ENCODE data around the gene TP53TG5.

Gene TP53TG5

GRCh38 chr20:45405571-45406259, 27.6 kb upstream of the TP53TG5 start:
- DNase-seq (ENCODE audit: low read depth): no peak

- no peak for DNase-seq (ENCODE audit: low read depth)
These were observed 26.3 kb upstream of the TP53TG5 start for GRCh38 chr20:45404438-45404837.

GRCh38 chr20:45402946-45403345, 24.8 kb upstream of the TP53TG5 start:
- DNase-seq (ENCODE audit: low read depth): no peak

DNA sequence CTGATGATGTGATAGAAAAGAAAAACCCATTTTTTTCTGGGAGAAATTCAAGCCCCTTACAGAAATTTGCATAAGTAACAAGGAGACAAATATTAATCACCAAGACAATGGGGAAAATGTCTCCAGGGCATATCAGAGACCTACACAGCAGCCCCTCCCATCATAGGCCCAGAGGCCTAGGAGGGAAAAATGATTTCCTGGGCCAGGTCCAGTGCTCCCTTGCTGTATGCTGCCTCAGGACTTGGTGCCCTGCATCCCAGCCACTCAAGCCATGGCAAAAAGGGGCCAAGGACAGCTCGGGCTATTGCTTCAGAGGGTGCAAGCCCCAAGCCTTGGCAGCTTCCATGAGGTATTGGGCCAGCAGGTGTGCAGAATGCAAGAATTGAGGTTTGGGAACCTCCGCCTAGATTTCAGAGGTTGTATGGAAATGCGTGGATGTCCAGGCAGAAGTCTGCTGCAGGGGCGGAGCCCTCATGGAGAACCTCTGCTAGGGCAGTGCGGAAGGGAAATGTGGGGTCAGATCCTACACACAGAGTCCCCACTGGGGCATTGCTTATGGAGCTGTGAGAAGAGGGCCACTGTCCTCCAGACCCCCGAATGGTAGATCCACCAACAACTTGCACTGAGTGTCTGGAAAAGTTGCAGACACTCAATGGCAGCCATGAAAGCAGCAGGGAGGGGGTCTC, 22.4 kb upstream of the TP53TG5 start:
- no peak for DNase-seq (ENCODE audit: low read depth)

GRCh38 chr20:45399018-45399417, 20.9 kb upstream of the TP53TG5 start:
- DNase-seq (ENCODE audit: low read depth): no peak

- no peak for DNase-seq (ENCODE audit: low read depth)
These were observed 16.9 kb upstream of the TP53TG5 start for GRCh38 chr20:45395114-45395415.

GRCh38 chr20:45394221-45395113, 16.3 kb upstream of the TP53TG5 start:
- no peak for DNase-seq (ENCODE audit: low read depth)

DNA sequence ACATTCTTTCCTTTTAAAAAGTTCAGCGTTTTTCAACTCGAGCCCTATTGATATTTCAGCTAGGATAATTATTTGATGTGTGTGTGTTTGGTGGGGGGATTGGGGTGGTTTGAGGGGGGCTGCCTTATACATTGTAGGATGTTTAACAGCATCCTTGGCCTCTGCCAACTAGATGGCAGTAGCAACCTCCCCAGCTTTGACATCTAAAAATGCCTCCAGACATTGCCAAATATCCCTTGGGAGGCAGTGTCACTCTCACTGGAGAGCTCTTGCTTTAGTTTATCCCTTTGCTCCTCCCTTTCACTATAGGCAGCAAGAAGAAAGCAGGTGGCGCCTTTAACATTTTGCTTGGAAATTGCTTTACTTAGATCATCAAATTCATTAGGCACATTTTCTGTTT, 14.6 kb upstream of the TP53TG5 start:
- DNase-seq (ENCODE audit: low read depth): no peak

GRCh38 chr20:45391559-45391958, 13.4 kb upstream of the TP53TG5 start:
- DNase-seq (ENCODE audit: low read depth): no peak

DNA sequence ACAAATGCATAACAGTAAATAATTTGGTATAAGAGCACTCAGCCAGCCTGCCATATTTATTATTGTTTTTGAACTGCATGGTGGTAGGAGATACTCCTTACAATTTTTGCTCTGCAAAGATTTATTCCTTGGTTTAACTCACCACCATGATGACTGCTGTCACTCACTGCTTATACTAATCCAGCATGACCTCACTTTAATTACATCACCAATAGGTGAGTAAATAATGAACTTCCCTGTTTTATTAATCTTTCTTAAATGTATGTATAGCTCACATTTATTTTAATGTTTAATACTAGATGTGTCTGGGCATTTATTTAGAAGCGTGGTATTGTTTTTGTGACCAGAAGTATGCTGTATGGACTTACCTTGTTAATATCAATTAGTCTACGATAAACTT, 12.8 kb upstream of the TP53TG5 start:
- DNase-seq (ENCODE audit: low read depth): no peak

GRCh38 chr20:45387274-45387673, 9.1 kb upstream of the TP53TG5 start:
- no peak for DNase-seq (ENCODE audit: low read depth)

- DNase-seq (ENCODE audit: low read depth): no peak
These were observed 856 bp downstream of the TP53TG5 start for GRCh38 chr20:45377269-45377668.

DNA sequence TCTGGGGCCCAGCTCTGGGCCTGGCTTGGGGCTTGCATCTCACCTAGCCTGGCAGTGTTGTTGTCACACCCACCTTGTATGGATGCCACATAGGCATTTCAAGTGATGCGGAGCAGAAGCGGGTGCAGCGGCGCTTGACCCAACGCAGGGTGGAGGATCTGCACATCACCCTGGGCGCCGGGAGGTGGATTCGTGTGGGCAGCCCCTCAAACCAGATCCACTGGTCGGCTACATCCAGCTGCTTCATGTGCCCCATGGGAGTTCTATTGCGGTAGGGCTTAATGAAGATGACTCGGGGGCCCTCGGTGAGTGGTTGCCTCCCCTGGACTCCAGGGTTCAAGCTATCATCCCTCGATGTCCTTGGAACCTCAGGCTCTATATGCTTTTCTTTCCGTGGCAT, 3.2 kb downstream of the TP53TG5 start:
- DNase-seq (ENCODE audit: low read depth): no peak

- DNase-seq (ENCODE audit: low read depth): no peak
These were observed 4.0 kb downstream of the TP53TG5 start for GRCh38 chr20:45374101-45374467.

- DNase-seq (ENCODE audit: low read depth): peak; percentile 87
These were observed 4.6 kb downstream of the TP53TG5 start for GRCh38 chr20:45373353-45374100.

DNA sequence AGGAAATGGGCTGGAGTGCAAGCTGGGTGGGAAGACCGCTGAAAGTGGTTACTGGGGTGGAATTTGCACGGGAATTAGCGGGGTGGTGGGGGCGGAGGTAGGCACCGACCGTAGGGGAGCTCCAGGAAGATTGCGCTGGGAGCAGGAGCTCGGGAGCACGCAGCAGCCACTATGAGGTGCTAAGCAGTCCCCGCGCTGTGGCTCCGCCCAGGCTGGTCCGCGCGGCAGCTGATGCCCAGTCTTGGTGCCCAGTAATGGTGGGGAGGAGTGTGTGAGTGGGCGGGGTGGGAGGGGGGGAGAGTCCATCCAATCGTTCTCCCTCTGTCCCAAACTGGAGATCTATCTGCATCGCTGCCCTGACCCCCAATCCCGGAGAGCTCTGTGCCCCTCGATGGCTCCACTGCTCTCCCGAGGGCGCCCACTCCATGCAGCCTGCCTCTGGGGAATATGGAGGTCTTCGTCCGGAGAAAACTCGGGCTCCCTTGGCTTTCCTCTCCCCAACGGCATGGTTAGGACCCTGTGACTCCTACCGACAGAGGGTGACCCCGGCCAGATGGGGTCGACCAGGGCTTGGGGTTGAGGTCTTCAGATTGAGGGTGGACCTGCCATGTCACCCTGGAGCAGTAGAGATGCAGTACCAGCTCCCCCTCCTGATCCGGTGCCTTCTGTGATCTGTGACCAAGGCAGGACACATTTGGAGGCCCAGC, 5.3 kb downstream of the TP53TG5 start:
- DNase-seq (ENCODE audit: low read depth): no peak

- no peak for DNase-seq (ENCODE audit: low read depth)
These were observed 5.9 kb downstream of the TP53TG5 start for GRCh38 chr20:45372241-45372640.

- DNase-seq (ENCODE audit: low read depth): no peak
These were observed 7.5 kb downstream of the TP53TG5 start for GRCh38 chr20:45370571-45371160.

GRCh38 chr20:45368221-45368980, 9.7 kb downstream of the TP53TG5 start:
- no peak for DNase-seq (ENCODE audit: low read depth)

- DNase-seq (ENCODE audit: low read depth): no peak
These were observed 11.0 kb downstream of the TP53TG5 start for GRCh38 chr20:45367126-45367525.
